Endothelial cell of umbilical vein (primary cell): ENCODE results near the gene CD79B. TPM values are rescaled to one million over a fixed set of nuclear protein-coding genes. Genes with fewer than 3 reads are reported as not detected.

Experiments used
- BruUV-seq: library from RNA; stranded (reverse); fragments of 400-500 nt; replicated peaks from 2 replicates; lab custom pipeline; 2021; lab: Mats Ljungman, UMichigan
- CTCF ChIA-PET: fragments of 300-600, 350-600 bp; sonication (Branson Sonifier 250); formaldehyde crosslinking; loops from one replicate; lab custom pipeline; 2021; ENCODE audit warnings: antibody characterized with exemption, inconsistent platforms; lab: Charles Lee
- POLR2A ChIA-PET: fragments of 300-600, 350-600 bp; sonication (Branson Sonifier 250); formaldehyde crosslinking; loops from one replicate; lab custom pipeline; 2021; ENCODE audit warnings: antibody characterized with exemption, inconsistent platforms; lab: Charles Lee
- DNase-seq: peaks from one replicate; pipeline ENCODE4 v3.0.0-alpha.2; 2011; ENCODE audit warnings: low read depth, low spot score
- FAIRE-seq: peaks from 2 replicates; lab custom pipeline; 2011; peaks lifted over from hg19 to GRCh38; lab: Jason Lieb, UNC
- H2AFZ ChIP-seq: 2 replicates; pipeline ENCODE4 v1.6.0; 2012; ENCODE audit warnings: low read depth, low read length, control low read depth, inconsistent platforms
- H3K27ac ChIP-seq: 2 replicates; pipeline ENCODE4 v1.5.1; 2011; ENCODE audit warnings: low read depth, mild to moderate bottlenecking, control low read depth, low read length, moderate library complexity; ENCODE audit not compliant: insufficient read depth
- H3K27me3 ChIP-seq, 2 experiments: 2 replicates each; pipeline versions ENCODE4 v1.6.0 to v1.6.1; 2011; ENCODE audit warnings: low read length in 2 of 2, mixed read lengths in 1 of 2; ENCODE audit not compliant: control insufficient read depth in 2 of 2, insufficient read depth in 2 of 2
- H3K36me3 ChIP-seq, 2 experiments: 2 replicates in 1 of 2; 3 replicates in 1 of 2; pipeline ENCODE4 v1.5.1; 2011; ENCODE audit warnings: low read length in 2 of 2, mild to moderate bottlenecking in 1 of 2, moderate library complexity in 1 of 2; ENCODE audit not compliant: control insufficient read depth in 2 of 2, insufficient read depth in 2 of 2; ENCODE audit errors: extremely low read depth in 1 of 2
- H3K4me1 ChIP-seq: 3 replicates; pipeline ENCODE4 v1.5.1; 2011; ENCODE audit warnings: mild to moderate bottlenecking, low read length; ENCODE audit not compliant: control insufficient read depth, insufficient read depth; ENCODE audit errors: extremely low read depth
- H3K4me2 ChIP-seq: 2 replicates; pipeline ENCODE4 v1.6.1; 2011; ENCODE audit warnings: low read length, control low read depth, mixed read lengths; ENCODE audit not compliant: insufficient read depth
- H3K4me3 ChIP-seq, 3 experiments: fragments of 200-600 bp in 1 of 3; sonication (generic), shearing (Covaris generic) in 1 of 3; replicated peaks in 1 of 3; 2 replicates each; pipeline ENCODE4 v1.5.1; 2011 to 2016; ENCODE audit warnings: control low read depth in 3 of 3, low read length in 3 of 3, mild to moderate bottlenecking in 2 of 3, inconsistent platforms in 1 of 3, low read depth in 1 of 3, moderate library complexity in 1 of 3; ENCODE audit not compliant: insufficient read depth in 1 of 3
- H3K79me2 ChIP-seq: 2 replicates; pipeline ENCODE4 v1.6.0; 2012; ENCODE audit warnings: low read length, inconsistent platforms; ENCODE audit not compliant: control insufficient read depth, insufficient read depth
- H3K9ac ChIP-seq: replicated peaks from 2 replicates; pipeline ENCODE3; 2011; ENCODE audit warnings: low read length, control low read depth; ENCODE audit not compliant: insufficient read depth; ENCODE audit errors: extremely low read depth
- H3K9me1 ChIP-seq: replicated peaks from 3 replicates; pipeline ENCODE4 v1.6.0; 2011; ENCODE audit warnings: mild to moderate bottlenecking, low read length; ENCODE audit not compliant: control insufficient read depth, insufficient read depth; ENCODE audit errors: extremely low read depth
- H3K9me3 ChIP-seq: replicated peaks from 2 replicates; pipeline ENCODE4 v1.5.1; 2012; ENCODE audit warnings: low read length, inconsistent platforms; ENCODE audit not compliant: control insufficient read depth, insufficient read depth
- H4K20me1 ChIP-seq: replicated peaks from 2 replicates; pipeline ENCODE3; 2011; ENCODE audit warnings: mild to moderate bottlenecking, low read length; ENCODE audit not compliant: control insufficient read depth, insufficient read depth; ENCODE audit errors: extremely low read depth
- CTCF ChIP-seq, 2 donors: IDR thresholded peaks; 1 replicate in 1 of 2; 2 replicates in 1 of 2; pipeline ENCODE4 v1.5.1; 2011; ENCODE audit warnings: low read length in 2 of 2, mild to moderate bottlenecking in 2 of 2, moderate library complexity in 2 of 2, control low read depth in 1 of 2, inconsistent platforms in 1 of 2, low read depth in 1 of 2; ENCODE audit not compliant: insufficient read depth in 1 of 2; ENCODE audit errors: extremely low read depth in 1 of 2
- EZH2 ChIP-seq: IDR thresholded peaks from 2 replicates; pipeline ENCODE4 v1.6.1; 2012; ENCODE audit warnings: borderline replicate concordance, low read depth, mild to moderate bottlenecking, moderate library complexity, low read length, inconsistent platforms; ENCODE audit not compliant: severe bottlenecking
- FOS ChIP-seq: IDR thresholded peaks from 2 replicates; pipeline ENCODE4 v1.6.1; 2011; ENCODE audit warnings: mild to moderate bottlenecking, low read length, moderate library complexity, borderline replicate concordance; ENCODE audit not compliant: insufficient read depth
- GATA2 ChIP-seq: IDR thresholded peaks from 2 replicates; pipeline ENCODE4 v1.7.0; 2011; ENCODE audit warnings: low read depth, mild to moderate bottlenecking, moderate library complexity, mixed read lengths, low read length; ENCODE audit not compliant: insufficient read length, insufficient read depth
- JUN ChIP-seq: IDR thresholded peaks from 2 replicates; pipeline ENCODE4 v1.6.1; 2011; ENCODE audit warnings: borderline replicate concordance, low read depth; ENCODE audit not compliant: insufficient read length, insufficient read depth
- MAX ChIP-seq: IDR thresholded peaks from 2 replicates; pipeline ENCODE4 v1.6.1; 2011; ENCODE audit not compliant: insufficient read depth, insufficient read length
- MYC ChIP-seq: IDR thresholded peaks from one replicate; pipeline ENCODE4 v1.6.1; 2011; ENCODE audit warnings: mild to moderate bottlenecking, low read depth, low read length
- POLR2A ChIP-seq: IDR thresholded peaks from 2 replicates; pipeline ENCODE4 v1.6.1; 2012; ENCODE audit warnings: low read depth, mild to moderate bottlenecking, control low read depth, low read length
- POLR2AphosphoS5 ChIP-seq: IDR thresholded peaks from 2 replicates; pipeline ENCODE4 v1.6.1; 2012; ENCODE audit warnings: low read depth, mild to moderate bottlenecking, control low read depth, low read length, moderate library complexity; ENCODE audit not compliant: insufficient read depth
- dilution Hi-C: fragments of 300-500 bp; cut with MboI; formaldehyde crosslinking; loops from one replicate; pipeline ENCODE4 v1.15.0; 2019; ENCODE audit warnings: low sequenced_read_pairs; ENCODE audit not compliant: extremely low pct_ligation_motif_present
- intact Hi-C: fragments of 100-400 bp; cut with micrococcal nuclease; formaldehyde crosslinking; loops from one replicate; pipeline ENCODE4 v1.10.0; 2022
- polyA plus RNA-seq, 4 experiments: library from polyadenylated mRNA; depleted of rRNA in 3 of 4; stranded (reverse) in 3 of 4; unstranded in 1 of 4; fragments of >200 nt; gene quantifications; 2 replicates each; pipeline versions ENCODE4 v1.2.1 to v1.2.3, GENCODE V29; 2011 to 2012; ENCODE audit warnings: missing spikeins in 1 of 4
- total RNA-seq: library from RNA; stranded (reverse); gene quantifications from 2 replicates; pipeline ENCODE4 v1.2.3, GENCODE V29; 2021

Gene CD79B
- total and polyA plus RNA-seq, 2 donors (not counting 3 experiments of a cell fraction or from before 2014, with no cell fraction given): 2.1 to 3.9 TPM

DNA sequence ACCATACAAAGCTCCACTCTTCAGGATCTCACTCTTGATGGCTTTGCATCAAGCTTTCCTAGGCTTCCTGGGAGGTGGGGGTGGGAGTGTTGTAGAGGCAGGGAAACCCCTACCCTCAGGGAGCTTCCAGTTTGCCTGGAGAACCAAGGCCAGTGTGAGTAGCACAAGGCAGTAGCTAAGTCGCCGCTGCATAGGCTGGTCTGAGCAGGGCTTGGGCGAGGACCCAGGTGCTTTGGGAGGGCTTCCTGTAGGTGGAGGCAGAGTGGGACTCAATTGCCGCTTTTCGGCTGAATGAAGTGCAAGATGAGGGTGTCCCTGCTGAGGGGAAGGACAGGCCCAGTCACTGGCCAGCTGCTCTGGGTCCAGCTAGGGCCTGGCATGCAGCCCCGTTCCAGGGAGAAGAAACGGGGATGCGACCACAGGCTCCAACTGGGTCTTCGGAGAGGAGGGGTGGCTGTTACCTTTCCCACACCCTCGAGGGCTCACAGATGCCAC is 3.9 kb downstream of the CD79B start:
- DNase-seq (no peak), FAIRE-seq (no peak)
- Histone ChIP-seq H3K9me3 (no peaks in the 10 kb centered on the region), H4K20me1 (no peaks in the 10 kb centered on the region), H3K4me1 (peaks cover 4% of the 10 kb centered on the region), H3K27ac (no peak overlapping the region), H3K79me2 (no peaks in the 10 kb centered on the region), H3K9me1 (no peaks in the 10 kb centered on the region), H2AFZ (no peak overlapping the region), H3K9ac (no peak overlapping the region), H3K4me2 (no peak overlapping the region), H3K27me3 (no peaks in the 10 kb centered on the region), H3K36me3 (no peaks in the 10 kb centered on the region), H3K4me3 (no peak overlapping the region)
- dilution Hi-C loops (no loop called here), intact Hi-C loops (no loop called here)
- no TSS peak for BruUV-seq
- POLR2A ChIA-PET: interaction anchor here (0.5 kb wide), 1 partner anchor 8 kb away, joined by 3 read pairs; no protein-coding TSS in a partner anchor
- CTCF ChIA-PET: interaction anchor here (0.6 to 3.5 kb wide), 7 partner anchors 9 to 205 kb away, joined by 4 to 26 read pairs (median 5); no protein-coding TSS in a partner anchor
- TF ChIP-seq POLR2A (no peak), FOS (no peak), CTCF (IDR thresholded peaks at IDR 0.05; ENCODE audit: extremely low read depth in 1 of 2, insufficient read depth in 1 of 2, low read depth in 1 of 2, low read length in 2 of 2) (no peak), MYC (no peak), EZH2 (no peak), MAX (no peak), GATA2 (no peak), POLR2AphosphoS5 (no peak), JUN (no peak)
